DMS153 treated with DMSO at 0.1 percent for 48 hours (cell line): Measurements from ENCODE around the gene TRIP13.

Experiments used
- DNase-seq: peaks from one replicate; lab custom pipeline; 2025; ENCODE audit not compliant: unreplicated experiment; lab: John Stamatoyannopoulos, UW

The TRIP13 gene

GRCh38 chr5:854966-855743, 37.5 kb upstream of the TRIP13 start:
- no peak for DNase-seq

DNA sequence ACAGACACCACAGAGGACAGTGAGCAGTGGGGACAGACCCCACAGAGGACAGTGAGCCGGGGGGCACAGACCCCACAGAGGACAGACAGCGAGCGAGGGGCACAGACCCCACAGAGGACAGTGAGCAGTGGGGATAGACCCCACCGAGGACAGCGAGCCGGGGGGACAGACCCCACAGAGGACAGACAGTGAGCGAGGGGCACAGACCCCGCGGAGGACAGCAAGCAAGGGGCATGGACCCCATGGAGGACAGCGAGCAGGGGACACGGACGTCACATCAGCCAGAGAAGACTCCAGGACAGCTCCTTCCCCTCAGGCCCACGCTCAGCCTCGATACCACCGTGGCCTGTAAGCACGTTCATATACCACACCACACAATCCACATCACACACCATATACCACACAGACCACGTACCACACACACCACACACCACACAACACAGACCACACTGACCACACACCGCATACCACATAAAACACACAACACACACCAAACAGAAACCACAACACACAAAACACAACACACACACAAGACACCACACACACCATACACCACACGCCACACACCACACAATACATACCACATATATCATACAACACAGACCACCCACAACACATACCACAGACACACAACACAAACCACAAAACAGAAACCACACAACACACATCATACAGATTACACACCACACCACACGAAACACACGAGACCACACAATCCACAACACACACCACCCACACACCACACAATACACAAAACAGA, 36.7 kb upstream of the TRIP13 start:
- no peak for DNase-seq

- no peak for DNase-seq
Observed at GRCh38 chr5:856531-857425, 35.9 kb upstream of the TRIP13 start.

- no peak for DNase-seq
Observed at GRCh38 chr5:858726-859125, 34.0 kb upstream of the TRIP13 start.

DNA sequence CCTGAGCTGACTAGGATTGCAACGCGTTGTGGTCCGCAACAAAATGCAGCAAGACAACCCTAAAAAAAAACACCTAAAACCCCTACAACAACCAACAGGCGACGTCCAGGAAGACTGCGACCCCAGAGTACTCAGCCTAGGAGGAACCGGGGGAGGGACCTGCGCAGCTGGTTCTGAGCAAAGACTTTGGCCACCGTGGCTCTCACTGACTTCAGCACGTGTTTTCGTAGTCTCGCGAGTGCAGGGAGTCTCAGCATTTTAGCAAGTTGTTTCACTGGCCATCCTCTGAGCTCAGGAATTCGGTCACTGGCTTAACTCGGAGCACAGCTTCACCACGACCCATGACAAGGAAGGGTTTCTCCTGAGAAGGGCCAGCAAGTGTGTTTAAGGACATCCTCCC, 33.3 kb upstream of the TRIP13 start:
- DNase-seq = no peak

DNA sequence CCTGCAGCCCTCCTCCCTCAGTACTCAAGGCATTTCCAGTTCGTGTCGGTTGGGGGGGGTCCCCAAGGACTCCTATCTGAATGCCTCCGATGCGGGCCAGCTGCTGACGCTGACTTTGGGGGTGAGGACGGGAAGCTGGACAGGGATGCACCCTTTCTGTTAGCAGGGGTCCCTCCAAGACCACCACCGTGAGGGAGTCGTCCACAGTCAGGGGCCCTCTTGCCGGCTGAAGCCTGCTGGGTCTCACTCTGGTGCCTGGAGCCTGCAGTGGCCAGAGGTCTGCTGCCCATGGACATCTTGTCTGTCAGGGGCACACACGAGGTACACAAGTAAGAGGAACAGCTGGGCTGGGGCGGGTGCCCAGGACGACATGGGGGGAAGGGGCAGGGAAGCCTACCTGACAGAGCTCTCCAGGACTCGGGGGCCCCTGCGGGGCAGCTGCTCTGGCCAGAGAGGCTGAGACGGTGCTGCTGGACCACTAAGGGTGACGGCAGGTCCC, 32.8 kb upstream of the TRIP13 start:
- DNase-seq = no peak

DNA sequence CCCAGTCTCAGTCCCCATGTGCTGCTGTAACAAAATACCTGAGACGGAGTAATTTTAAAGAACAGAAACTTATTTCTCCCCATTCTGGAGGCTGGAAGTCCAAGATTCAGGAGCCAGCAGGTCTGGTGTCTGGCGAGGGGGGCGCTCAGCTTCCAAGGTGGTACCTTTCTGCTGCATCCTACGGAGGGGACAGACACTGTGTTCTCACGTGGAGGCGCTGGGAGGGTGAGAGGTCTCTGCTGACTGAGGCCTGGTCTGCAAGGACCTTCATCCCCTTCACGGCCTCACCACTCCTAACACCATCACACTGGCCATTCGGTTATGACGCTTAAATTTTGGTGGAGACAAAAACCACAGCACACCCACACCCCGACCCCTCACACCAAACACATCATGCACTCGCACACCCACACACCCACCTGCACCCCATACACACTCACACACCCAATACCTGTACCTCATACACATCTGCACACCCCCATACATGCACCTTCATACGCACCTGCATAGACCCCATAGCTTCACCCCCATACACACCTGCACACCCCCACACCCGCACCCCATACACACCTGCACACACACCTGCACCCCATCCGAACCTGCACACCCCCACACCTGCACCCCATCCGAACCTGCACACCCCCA, 32.1 kb upstream of the TRIP13 start:
- DNase-seq = no peak

DNA sequence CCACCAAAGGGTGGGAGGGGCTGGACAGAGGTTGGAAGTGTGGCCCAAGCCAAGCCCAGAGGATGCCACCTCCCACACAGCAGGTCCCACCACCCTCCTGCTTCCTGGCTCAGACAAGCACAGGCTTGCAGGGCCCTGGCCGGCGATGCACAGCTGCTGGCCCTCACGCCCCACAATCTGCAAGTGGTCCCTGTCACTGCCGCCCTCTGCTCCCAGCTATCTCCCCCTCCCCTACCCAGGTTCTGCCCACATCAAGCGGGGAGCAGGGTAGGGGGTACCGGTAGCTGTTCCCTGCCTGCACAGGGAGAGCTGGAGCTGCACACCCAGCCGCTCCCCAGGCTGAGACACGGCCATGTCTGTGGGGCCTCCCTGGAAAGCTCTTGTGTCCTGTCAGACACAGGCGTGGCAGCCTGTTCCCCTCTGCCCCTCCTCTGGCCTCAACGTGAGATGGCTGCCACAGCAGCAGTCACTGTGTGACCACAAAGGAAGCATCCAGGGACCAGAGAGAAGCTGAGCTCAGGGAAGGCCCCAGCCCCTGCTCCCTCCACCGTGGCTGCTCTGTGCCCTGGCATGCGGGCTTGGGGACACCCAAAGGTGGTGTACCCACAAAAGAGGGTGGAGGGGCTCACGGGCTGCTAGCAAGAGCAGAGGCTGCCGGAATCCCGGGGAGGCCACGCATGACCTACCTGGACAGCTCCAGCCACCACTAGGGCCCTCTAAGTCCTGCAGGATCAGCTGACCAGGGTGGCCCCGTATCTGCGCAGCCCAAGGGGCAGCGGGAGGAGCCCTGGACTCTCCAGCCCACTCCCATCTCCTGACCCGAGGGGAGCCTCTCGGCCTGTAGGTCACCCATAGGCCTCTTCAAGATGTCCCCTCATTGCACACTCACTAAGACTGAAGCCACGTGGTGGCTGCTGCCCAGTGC, 31.0 kb upstream of the TRIP13 start:
- no peak for DNase-seq

GRCh38 chr5:862367-863243, 30.1 kb upstream of the TRIP13 start:
- no peak for DNase-seq

DNA sequence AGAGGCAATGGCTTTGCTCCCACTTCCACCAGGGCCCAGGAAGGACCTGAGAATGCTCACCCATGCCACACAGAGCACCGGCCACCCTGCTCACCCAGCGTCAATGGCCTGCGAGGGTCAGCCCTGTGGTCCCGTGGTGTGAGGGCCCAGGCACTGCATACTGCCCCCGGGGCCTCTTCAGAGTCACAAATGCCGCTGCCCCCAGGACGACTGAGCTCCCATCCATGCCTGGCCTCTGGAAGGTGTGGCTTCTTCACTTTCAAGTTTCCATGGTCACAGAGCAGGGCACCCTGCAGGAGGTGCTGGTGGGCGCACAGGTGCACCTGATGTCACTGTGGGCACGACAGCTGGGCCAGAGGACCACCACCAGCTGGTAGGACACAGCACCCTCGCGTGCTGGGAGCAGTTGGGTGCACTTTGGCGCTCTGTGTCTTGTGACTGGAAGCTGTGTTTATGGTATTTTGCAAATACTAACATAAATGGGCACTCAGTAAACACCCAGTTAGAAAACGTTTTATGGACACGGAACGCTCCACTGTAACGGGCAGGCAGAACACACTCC, 29.4 kb upstream of the TRIP13 start:
- DNase-seq = no peak

GRCh38 chr5:864492-865167, 28.1 kb upstream of the TRIP13 start:
- DNase-seq = no peak

DNA sequence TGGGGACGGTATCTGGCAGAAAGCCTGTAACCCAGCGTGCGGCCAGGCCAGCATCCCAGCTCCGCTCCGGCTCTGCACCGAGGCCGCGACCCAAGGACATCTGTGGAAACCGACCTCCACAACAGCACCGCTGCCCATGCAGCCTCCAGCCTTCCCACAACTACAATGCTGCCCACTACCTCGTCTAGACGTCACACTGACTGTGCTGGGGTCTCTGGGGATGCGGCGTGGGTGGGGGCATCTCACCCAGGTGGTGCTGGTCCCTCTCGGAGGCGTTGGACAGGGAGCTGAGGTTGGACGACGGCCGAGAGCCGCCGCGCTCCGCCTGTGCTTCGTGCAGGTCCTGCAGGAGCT, 27.5 kb upstream of the TRIP13 start:
- no peak for DNase-seq

DNA sequence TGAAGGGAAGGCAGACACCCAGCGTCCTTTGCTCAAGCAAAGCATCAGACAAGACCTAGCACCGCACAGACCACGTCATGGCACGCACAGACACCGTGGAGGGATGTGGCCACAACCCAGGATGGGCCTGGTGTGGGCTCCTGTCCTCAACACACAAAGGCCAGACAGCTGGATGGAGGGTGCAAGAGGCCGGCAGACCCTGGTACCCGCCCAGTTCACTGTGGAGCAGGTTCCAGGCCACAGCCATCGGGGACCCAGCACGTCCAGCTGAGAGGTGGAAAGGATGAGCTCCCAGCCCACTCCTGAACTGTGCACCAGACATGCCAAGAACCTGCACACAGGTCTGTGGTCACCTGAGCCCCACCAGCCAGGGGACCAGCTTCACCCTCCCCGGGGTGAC, 26.9 kb upstream of the TRIP13 start:
- no peak for DNase-seq

DNA sequence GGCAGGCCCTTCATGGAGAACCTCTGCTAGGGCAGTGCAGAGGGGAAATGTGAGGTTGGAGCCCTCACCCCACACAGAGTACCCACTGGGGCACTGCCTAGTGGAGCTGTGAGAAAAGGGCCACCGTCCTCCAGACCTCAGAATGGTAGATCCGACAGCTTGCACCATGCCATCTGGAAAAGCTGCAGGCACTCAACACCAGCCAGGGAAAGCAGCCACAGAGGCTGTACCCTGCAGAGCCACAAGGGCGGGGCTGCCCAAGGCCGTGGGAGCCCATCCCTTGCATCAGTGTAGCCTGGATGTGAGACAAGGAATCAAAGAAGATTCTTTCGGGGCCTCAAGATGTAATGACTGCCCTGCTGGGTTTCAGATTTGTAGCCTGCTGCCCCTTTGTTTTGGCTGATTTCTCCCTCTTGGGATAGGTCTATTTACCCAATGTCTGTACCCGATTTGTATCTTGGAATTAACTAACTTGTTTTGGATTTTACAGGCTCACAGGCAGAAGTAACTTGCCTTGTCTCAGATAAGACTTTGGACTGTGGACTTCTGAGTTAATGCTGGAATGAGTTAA, 25.3 kb upstream of the TRIP13 start:
- no peak for DNase-seq

GRCh38 chr5:868428-869135, 24.1 kb upstream of the TRIP13 start:
- DNase-seq = no peak

DNA sequence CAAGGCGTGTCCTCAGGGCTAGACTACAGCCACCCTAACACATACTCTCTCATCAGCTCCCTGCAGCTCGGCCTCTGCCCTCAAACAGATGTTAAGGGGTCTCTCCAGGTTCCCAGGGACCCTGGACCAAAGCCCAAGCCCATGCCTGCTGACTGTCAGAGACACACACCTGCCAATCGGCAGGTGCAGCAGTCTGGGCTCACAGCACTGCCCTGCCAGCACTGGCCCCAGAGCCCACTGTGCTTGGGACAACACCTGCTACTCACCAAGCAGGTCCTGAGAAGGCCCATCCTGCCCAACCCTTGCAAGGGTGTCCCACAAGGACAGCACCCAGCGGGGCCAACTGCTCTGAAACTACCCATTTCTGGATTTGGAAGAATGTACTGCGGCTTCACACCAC, 21.7 kb upstream of the TRIP13 start:
- no peak for DNase-seq
